IMR-90 (cell line): ENCODE measurements around the gene LYRM9. TPM values are rescaled to one million over a fixed set of nuclear protein-coding genes. Genes with fewer than 3 reads are reported as not detected.

ENCODE experiments used
- ATAC-seq: fragments of 200-7000 bp; cut with Tn5 transposase; 2 replicates; pipeline ENCODE4 v1.9.1; 2020; ENCODE audit warnings: low read depth, mild to moderate bottlenecking, moderate library complexity
- BruUV-seq: library from RNA; stranded (reverse); fragments of 400-500 nt; replicated peaks from 2 replicates; lab custom pipeline; 2021; lab: Mats Ljungman, UMichigan
- CTCF ChIA-PET: fragments of 300-600 bp; formaldehyde crosslinking; extraction: SDS; loops from one replicate; lab custom pipeline; 2021; ENCODE audit warnings: antibody characterized with exemption; lab: Yijun Ruan, JAX
- POLR2A ChIA-PET: fragments of 300-600 bp; sonication (Branson Sonifier 250); formaldehyde crosslinking; loops from one replicate; lab custom pipeline; 2022; ENCODE audit warnings: antibody characterized with exemption; ENCODE audit not compliant: unreplicated experiment; lab: Charles Lee
- DNase-seq: peaks from one replicate; pipeline ENCODE4 v3.0.0; 2013
- H2AFZ ChIP-seq: replicated peaks from 2 replicates; pipeline ENCODE3; 2013; ENCODE audit warnings: low read length, mild to moderate bottlenecking; ENCODE audit not compliant: poor library complexity
- H2AK5ac ChIP-seq: 2 replicates; pipeline ENCODE4 v1.6.1; 2013; ENCODE audit warnings: low read depth, low read length, inconsistent platforms
- H2AK9ac ChIP-seq: replicated peaks from 2 replicates; pipeline ENCODE3; 2013; ENCODE audit warnings: mild to moderate bottlenecking, low read depth, low read length, moderate library complexity; ENCODE audit not compliant: poor library complexity
- H2BK120ac ChIP-seq: 2 replicates; pipeline ENCODE4 v1.6.1; 2013; ENCODE audit warnings: low read depth, low read length, inconsistent platforms
- H2BK15ac ChIP-seq: 3 replicates; pipeline ENCODE4 v1.6.1; 2013; ENCODE audit warnings: low read depth, low read length, inconsistent platforms
- H2BK20ac ChIP-seq: 2 replicates; pipeline ENCODE4 v1.6.1; 2013; ENCODE audit warnings: low read depth, mild to moderate bottlenecking, inconsistent platforms, low read length, moderate library complexity
- H2BK5ac ChIP-seq: 2 replicates; pipeline ENCODE4 v1.6.1; 2013; ENCODE audit warnings: mild to moderate bottlenecking, low read depth, low read length, inconsistent platforms; ENCODE audit not compliant: poor library complexity, severe bottlenecking
- H3K14ac ChIP-seq: replicated peaks from 2 replicates; pipeline ENCODE4 v1.6.1; 2013; ENCODE audit warnings: low read depth, low read length, inconsistent platforms
- H3K18ac ChIP-seq: 2 replicates; pipeline ENCODE4 v1.6.1; 2013; ENCODE audit warnings: low read depth, low read length, control low read depth
- H3K23ac ChIP-seq: 2 replicates; pipeline ENCODE4 v1.6.1; 2013; ENCODE audit warnings: low read depth, low read length, inconsistent platforms
- H3K27ac ChIP-seq: 2 replicates; pipeline ENCODE4 v1.5.1; 2013; ENCODE audit warnings: mild to moderate bottlenecking, control low read depth, low read length; ENCODE audit not compliant: insufficient read depth
- H3K27me3 ChIP-seq: 2 replicates; pipeline ENCODE4 v1.6.1; 2013; ENCODE audit warnings: low read length; ENCODE audit not compliant: control insufficient read depth, insufficient read depth
- H3K36me3 ChIP-seq: 2 replicates; pipeline ENCODE4 v1.6.1; 2013; ENCODE audit warnings: low read length, mixed read lengths; ENCODE audit not compliant: control insufficient read depth, insufficient read depth
- H3K4ac ChIP-seq: 2 replicates; pipeline ENCODE4 v1.6.1; 2013; ENCODE audit warnings: low read depth, low read length, inconsistent platforms
- H3K4me1 ChIP-seq: 2 replicates; pipeline ENCODE4 v1.6.1; 2013; ENCODE audit warnings: low read length, mixed read lengths; ENCODE audit not compliant: control insufficient read depth, insufficient read depth
- H3K4me2 ChIP-seq: 2 replicates; pipeline ENCODE4 v1.6.1; 2013; ENCODE audit warnings: low read depth, mild to moderate bottlenecking, control low read depth, low read length, moderate library complexity
- H3K4me3 ChIP-seq: 2 replicates; pipeline ENCODE4 v1.5.1; 2013; ENCODE audit warnings: low read depth, mild to moderate bottlenecking, control low read depth, low read length, moderate library complexity; ENCODE audit not compliant: insufficient read depth
- H3K56ac ChIP-seq: 2 replicates; pipeline ENCODE4 v1.6.1; 2013; ENCODE audit warnings: low read length, inconsistent platforms; ENCODE audit not compliant: insufficient read depth; ENCODE audit errors: extremely low read depth
- H3K79me1 ChIP-seq, 2 experiments: 2 replicates each; pipeline ENCODE4 v1.6.1; 2013; ENCODE audit warnings: low read length in 2 of 2, inconsistent platforms in 1 of 2, low read depth in 1 of 2
- H3K9ac ChIP-seq: 2 replicates; pipeline ENCODE4 v1.6.1; 2013; ENCODE audit warnings: low read depth, low read length, control low read depth
- H3K9me1 ChIP-seq: 2 replicates; pipeline ENCODE4 v1.6.1; 2013; ENCODE audit warnings: low read length, inconsistent platforms; ENCODE audit not compliant: insufficient read depth
- H3K9me3 ChIP-seq: 2 replicates; pipeline ENCODE4 v1.6.1; 2013; ENCODE audit warnings: low read length; ENCODE audit not compliant: control insufficient read depth, insufficient read depth
- H4K20me1 ChIP-seq: 2 replicates; pipeline ENCODE4 v1.6.1; 2013; ENCODE audit warnings: low read length, inconsistent platforms; ENCODE audit not compliant: insufficient read depth
- H4K5ac ChIP-seq: 2 replicates; pipeline ENCODE4 v1.6.1; 2013; ENCODE audit warnings: mild to moderate bottlenecking, low read depth, low read length, control low read depth
- H4K8ac ChIP-seq, 2 experiments: 2 replicates each; pipeline ENCODE4 v1.6.1; 2013; ENCODE audit warnings: low read depth in 2 of 2, low read length in 2 of 2, control low read depth in 1 of 2, inconsistent platforms in 1 of 2
- H4K91ac ChIP-seq: 2 replicates; pipeline ENCODE4 v1.6.1; 2013; ENCODE audit warnings: low read depth, low read length, inconsistent platforms; ENCODE audit not compliant: insufficient read depth
- BHLHE40 ChIP-seq: fragments of 150-350 bp; IDR thresholded peaks from 2 replicates; pipeline ENCODE4 v1.6.1; 2016; ENCODE audit warnings: mild to moderate bottlenecking, low read depth, low read length
- CEBPB ChIP-seq: IDR thresholded peaks from 2 replicates; pipeline ENCODE4 v1.6.1; 2012; ENCODE audit warnings: low read depth, low read length, improper control_type of control experiment
- CHD1 ChIP-seq: IDR thresholded peaks from 2 replicates; pipeline ENCODE4 v1.6.1; 2012; ENCODE audit warnings: low read depth, low read length, improper control_type of control experiment
- CTCF ChIP-seq: conservative IDR thresholded peaks from 2 replicates; pipeline ENCODE4 v1.5.1; 2012; ENCODE audit warnings: mild to moderate bottlenecking, low read depth, low read length, improper control_type of control experiment
- ELK1 ChIP-seq: fragments of 150-350 bp; IDR thresholded peaks from 2 replicates; pipeline ENCODE4 v1.6.1; 2016; ENCODE audit warnings: low read depth, mild to moderate bottlenecking, low read length, moderate library complexity, borderline replicate concordance
- FOS ChIP-seq: fragments of 150-350 bp; IDR thresholded peaks from 2 replicates; pipeline ENCODE4 v1.6.1; 2016; ENCODE audit warnings: low read depth, low read length
- MAFK ChIP-seq: IDR thresholded peaks from 2 replicates; pipeline ENCODE4 v1.6.1; 2012; ENCODE audit warnings: low read depth, low read length, improper control_type of control experiment
- MAZ ChIP-seq: IDR thresholded peaks from 2 replicates; pipeline ENCODE4 v1.6.1; 2012; ENCODE audit warnings: low read depth, mild to moderate bottlenecking, low read length, improper control_type of control experiment, moderate library complexity, borderline replicate concordance
- MXI1 ChIP-seq: IDR thresholded peaks from 2 replicates; pipeline ENCODE4 v1.6.1; 2012; ENCODE audit warnings: low read depth, mild to moderate bottlenecking, low read length, moderate library complexity, borderline replicate concordance
- NFE2L2 ChIP-seq: fragments of 150-350 bp; IDR thresholded peaks from 2 replicates; pipeline ENCODE4 v1.6.1; 2016; ENCODE audit warnings: low read depth, mild to moderate bottlenecking, low read length
- POLR2A ChIP-seq: IDR thresholded peaks from 2 replicates; pipeline ENCODE4 v1.6.1; 2012; ENCODE audit warnings: mild to moderate bottlenecking, low read depth, low read length
- RAD21 ChIP-seq: IDR thresholded peaks from 2 replicates; pipeline ENCODE4 v1.6.1; 2012; ENCODE audit warnings: low read length, improper control_type of control experiment
- RCOR1 ChIP-seq: IDR thresholded peaks from 2 replicates; pipeline ENCODE4 v1.6.1; 2012; ENCODE audit warnings: mild to moderate bottlenecking, low read length, improper control_type of control experiment; ENCODE audit not compliant: insufficient replicate concordance
- RFX5 ChIP-seq: IDR thresholded peaks from 2 replicates; pipeline ENCODE4 v1.8.0; 2012; ENCODE audit warnings: low read depth, mild to moderate bottlenecking, low read length, moderate library complexity
- SMC3 ChIP-seq: fragments of 150-350 bp; IDR thresholded peaks from 2 replicates; pipeline ENCODE4 v1.6.1; 2016; ENCODE audit warnings: low read depth, mild to moderate bottlenecking, antibody characterized with exemption, low read length, moderate library complexity
- USF2 ChIP-seq: fragments of 150-350 bp; IDR thresholded peaks from 2 replicates; pipeline ENCODE4 v1.6.1; 2017; ENCODE audit warnings: mild to moderate bottlenecking, antibody characterized with exemption, low read length, low read depth
- WGBS, 2 experiments: methylation state at CpG; one replicate each; pipeline versions ENCODE4 v1.1.5 to v1.1.7; 2013; ENCODE audit warnings: missing lambda C conversion rate in 2 of 2; ENCODE audit not compliant: insufficient read length in 1 of 2; ENCODE audit errors: extremely low coverage in 2 of 2; 5-methylcytosine and 5-hydroxymethylcytosine counted together
- dilution Hi-C: fragments of 300-500 bp; cut with HindIII; formaldehyde crosslinking; loops from one replicate; pipeline ENCODE4 v1.14.3; 2018; ENCODE audit warnings: low sequenced_read_pairs; ENCODE audit not compliant: unreplicated experiment
- in situ Hi-C: fragments of 300-500 bp; cut with MboI; formaldehyde crosslinking; loops from 3 replicates; pipeline ENCODE4 v1.14.3; 2019; ENCODE audit warnings: low sequenced_read_pairs, inconsistent platforms, mixed read lengths
- intact Hi-C: fragments of 100-400 bp; cut with micrococcal nuclease; formaldehyde crosslinking; loops from 2 replicates; pipeline ENCODE4 v1.10.0; 2022
- polyA plus RNA-seq, 3 experiments: library from polyadenylated mRNA; depleted of rRNA; stranded (reverse); fragments of >200 nt; gene quantifications; 2 replicates each; pipeline ENCODE4 v1.2.3, GENCODE V29; 2012; ENCODE audit warnings: low replicate concordance in 1 of 3
- total RNA-seq: library from RNA; depleted of rRNA; stranded (reverse); fragments of >200 nt; gene quantifications from 2 replicates; pipeline ENCODE4 v1.2.3, GENCODE V29; 2012

The LYRM9 gene
- total and polyA plus RNA-seq, 2 of the 4 experiments (the other 2 are of a cell fraction): 3.2 to 4.8 TPM

GRCh38 chr17:27904114-27904513 is 10.9 kb upstream of the LYRM9 start:
- in situ Hi-C loops (no loop called here), dilution Hi-C loops (no loop called here), intact Hi-C loops (no loop called here)
- Histone ChIP-seq H3K14ac (no peak overlapping the region), H3K9ac (no peak overlapping the region), H3K27me3 (peaks cover 13% of the 10 kb centered on the region), H2AFZ (no peak overlapping the region), H3K9me3 (peaks cover 2% of the 10 kb centered on the region; the same call in 1 of the 2 replicates), H2AK5ac (no peak overlapping the region), H3K9me1 (no peaks in the 10 kb centered on the region), H2AK9ac (no peak overlapping the region), H3K4me3 (no peak overlapping the region), H3K18ac (no peak overlapping the region), H2BK5ac (no peak overlapping the region), H3K27ac (no peak overlapping the region), H3K4me1 (no peaks in the 10 kb centered on the region), H4K20me1 (no peaks in the 10 kb centered on the region), H3K4ac (no peak overlapping the region), H2BK20ac (no peak overlapping the region), H3K4me2 (no peak overlapping the region), H3K56ac (no peak overlapping the region), H4K91ac (no peak overlapping the region), H2BK120ac (no peak overlapping the region), H3K23ac (no peak overlapping the region), H4K5ac (no peak overlapping the region), H2BK15ac (no peak overlapping the region), H3K79me1 (no peaks in the 10 kb centered on the region), H4K8ac (no peak overlapping the region), H3K36me3 (no peaks in the 10 kb centered on the region)
- CTCF ChIA-PET: no interaction called here
- WGBS, 2 experiments: no CpG with 5 or more reads among the region's 1 CpG
- no peak for DNase-seq
- no TSS peak for BruUV-seq
- ATAC-seq: no peak
- POLR2A ChIA-PET: no interaction called here
- TF ChIP-seq MAFK: no peak
- TF ChIP-seq CHD1: no peak
- TF ChIP-seq FOS: no peak
- no peak for TF ChIP-seq CTCF
- TF ChIP-seq SMC3: no peak
- TF ChIP-seq MAZ: no peak
- no peak for TF ChIP-seq CEBPB
- TF ChIP-seq ELK1: no peak
- no peak for TF ChIP-seq RAD21
- no peak for TF ChIP-seq NFE2L2
- TF ChIP-seq MXI1: no peak
- TF ChIP-seq RCOR1: no peak
- no peak for TF ChIP-seq POLR2A
- TF ChIP-seq USF2: no peak
- no peak for TF ChIP-seq BHLHE40
- no peak for TF ChIP-seq RFX5
